Sigmoid colon (tissue), 4 donors: Measurements from ENCODE around the gene HDDC3.

ENCODE experiments used
- EP300 ChIP-seq, 4 donors: sonication (generic); formaldehyde crosslinking; IDR thresholded peaks; one replicate each; pipeline ENCODE4 v1.6.1; 2017; ENCODE audit warnings: antibody characterized with exemption in 4 of 4
- POLR2A ChIP-seq, 2 donors: fragments of 450-650 bp; IDR thresholded peaks; one replicate each; pipeline ENCODE4 v1.6.1; 2016; ENCODE audit warnings: antibody characterized with exemption in 2 of 2, mild to moderate bottlenecking in 2 of 2, moderate library complexity in 2 of 2
- POLR2AphosphoS5 ChIP-seq, 4 donors: sonication (generic); formaldehyde crosslinking; IDR thresholded peaks; one replicate each; pipeline ENCODE4 v1.6.1; 2017; ENCODE audit warnings: antibody characterized with exemption in 4 of 4
- TF ChIP-seq, protein P1 (sequence below), 4 experiments: fragments of 450-650 bp in 3 of 4; fragments of 200-600 bp in 1 of 4; IDR thresholded peaks; one replicate each; pipeline ENCODE4 v1.5.1; 2016 to 2019; ENCODE audit warnings: antibody characterized with exemption in 4 of 4, mild to moderate bottlenecking in 3 of 4, moderate library complexity in 2 of 4

DNA sequence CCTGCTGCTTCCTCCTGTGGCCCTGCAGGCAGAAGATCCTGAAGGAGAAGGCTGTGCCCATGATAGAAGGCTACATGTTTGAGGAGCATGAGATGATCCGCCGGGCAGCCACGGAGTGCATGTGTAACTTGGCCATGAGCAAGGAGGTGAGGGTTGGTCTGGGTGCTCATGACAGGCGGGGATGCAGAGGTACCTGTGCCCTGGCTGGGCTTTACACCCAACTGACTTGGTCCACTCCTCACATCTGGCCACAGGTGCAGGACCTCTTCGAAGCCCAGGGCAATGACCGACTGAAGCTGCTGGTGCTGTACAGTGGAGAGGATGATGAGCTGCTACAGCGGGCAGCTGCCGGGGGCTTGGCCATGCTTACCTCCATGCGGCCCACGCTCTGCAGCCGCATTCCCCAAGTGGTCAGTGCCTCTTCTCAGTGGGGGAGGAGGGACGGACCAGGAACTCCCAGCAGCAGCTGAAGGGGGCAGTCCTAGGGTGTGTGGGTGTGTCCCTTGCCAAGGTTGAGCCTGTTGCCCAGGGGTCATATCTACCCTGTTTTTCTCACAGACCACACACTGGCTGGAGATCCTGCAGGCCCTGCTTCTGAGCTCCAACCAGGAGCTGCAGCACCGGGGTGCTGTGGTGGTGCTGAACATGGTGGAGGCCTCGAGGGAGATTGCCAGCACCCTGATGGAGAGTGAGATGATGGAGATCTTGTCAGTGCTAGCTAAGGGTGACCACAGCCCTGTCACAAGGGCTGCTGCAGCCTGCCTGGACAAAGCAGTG, 20.7 kb upstream of the HDDC3 start:
- TF ChIP-seq, protein P1, sequence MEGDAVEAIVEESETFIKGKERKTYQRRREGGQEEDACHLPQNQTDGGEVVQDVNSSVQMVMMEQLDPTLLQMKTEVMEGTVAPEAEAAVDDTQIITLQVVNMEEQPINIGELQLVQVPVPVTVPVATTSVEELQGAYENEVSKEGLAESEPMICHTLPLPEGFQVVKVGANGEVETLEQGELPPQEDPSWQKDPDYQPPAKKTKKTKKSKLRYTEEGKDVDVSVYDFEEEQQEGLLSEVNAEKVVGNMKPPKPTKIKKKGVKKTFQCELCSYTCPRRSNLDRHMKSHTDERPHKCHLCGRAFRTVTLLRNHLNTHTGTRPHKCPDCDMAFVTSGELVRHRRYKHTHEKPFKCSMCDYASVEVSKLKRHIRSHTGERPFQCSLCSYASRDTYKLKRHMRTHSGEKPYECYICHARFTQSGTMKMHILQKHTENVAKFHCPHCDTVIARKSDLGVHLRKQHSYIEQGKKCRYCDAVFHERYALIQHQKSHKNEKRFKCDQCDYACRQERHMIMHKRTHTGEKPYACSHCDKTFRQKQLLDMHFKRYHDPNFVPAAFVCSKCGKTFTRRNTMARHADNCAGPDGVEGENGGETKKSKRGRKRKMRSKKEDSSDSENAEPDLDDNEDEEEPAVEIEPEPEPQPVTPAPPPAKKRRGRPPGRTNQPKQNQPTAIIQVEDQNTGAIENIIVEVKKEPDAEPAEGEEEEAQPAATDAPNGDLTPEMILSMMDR (IDR thresholded peaks at IDR 0.05): no peak
- TF ChIP-seq POLR2A (IDR thresholded peaks at IDR 0.05): no peak
- no peak for TF ChIP-seq POLR2AphosphoS5 (IDR thresholded peaks at IDR 0.05)
- TF ChIP-seq EP300 (IDR thresholded peaks at IDR 0.05): no peak
